IMR-90 (cell line): ENCODE results near the gene COL2A1.

Experiments used
- CHD1 ChIP-seq: IDR thresholded peaks from 2 replicates; pipeline ENCODE4 v1.6.1; 2012; ENCODE audit warnings: low read depth, low read length, improper control_type of control experiment
- MAZ ChIP-seq: IDR thresholded peaks from 2 replicates; pipeline ENCODE4 v1.6.1; 2012; ENCODE audit warnings: low read depth, mild to moderate bottlenecking, low read length, improper control_type of control experiment, moderate library complexity, borderline replicate concordance
- MXI1 ChIP-seq: IDR thresholded peaks from 2 replicates; pipeline ENCODE4 v1.6.1; 2012; ENCODE audit warnings: low read depth, mild to moderate bottlenecking, low read length, moderate library complexity, borderline replicate concordance
- POLR2A ChIP-seq: IDR thresholded peaks from 2 replicates; pipeline ENCODE4 v1.6.1; 2012; ENCODE audit warnings: mild to moderate bottlenecking, low read depth, low read length
- RAD21 ChIP-seq: IDR thresholded peaks from 2 replicates; pipeline ENCODE4 v1.6.1; 2012; ENCODE audit warnings: low read length, improper control_type of control experiment
- RCOR1 ChIP-seq: IDR thresholded peaks from 2 replicates; pipeline ENCODE4 v1.6.1; 2012; ENCODE audit warnings: mild to moderate bottlenecking, low read length, improper control_type of control experiment; ENCODE audit not compliant: insufficient replicate concordance
- RFX5 ChIP-seq: IDR thresholded peaks from 2 replicates; pipeline ENCODE4 v1.8.0; 2012; ENCODE audit warnings: low read depth, mild to moderate bottlenecking, low read length, moderate library complexity
- TF ChIP-seq, protein P1 (sequence below): conservative IDR thresholded peaks from 2 replicates; pipeline ENCODE4 v1.5.1; 2012; ENCODE audit warnings: mild to moderate bottlenecking, low read depth, low read length, improper control_type of control experiment

DNA sequence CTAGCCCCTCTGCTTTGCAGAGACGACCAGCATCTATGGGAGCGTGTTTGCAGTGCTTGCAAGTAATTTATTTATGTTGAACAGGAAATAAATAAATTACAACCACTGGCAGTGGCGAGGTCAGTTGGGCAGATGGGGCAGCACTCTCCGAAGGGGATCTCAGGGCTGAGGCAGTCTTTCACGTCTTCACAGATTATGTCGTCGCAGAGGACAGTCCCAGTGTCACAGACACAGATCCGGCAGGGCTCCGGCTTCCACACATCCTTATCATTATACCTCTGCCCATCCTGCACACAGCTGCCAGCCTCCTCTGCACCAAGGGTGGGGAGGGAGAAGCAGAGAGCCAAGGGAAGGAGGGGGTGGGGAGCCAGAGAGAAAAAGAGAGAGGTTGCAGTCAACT lies 4.5 kb downstream of the COL2A1 start:
- TF ChIP-seq RAD21 (no peak), MAZ (no peak), POLR2A (no peak), MXI1 (no peak), RCOR1 (no peak), RFX5 (no peak), CHD1 (no peak)
- TF ChIP-seq, protein P1, sequence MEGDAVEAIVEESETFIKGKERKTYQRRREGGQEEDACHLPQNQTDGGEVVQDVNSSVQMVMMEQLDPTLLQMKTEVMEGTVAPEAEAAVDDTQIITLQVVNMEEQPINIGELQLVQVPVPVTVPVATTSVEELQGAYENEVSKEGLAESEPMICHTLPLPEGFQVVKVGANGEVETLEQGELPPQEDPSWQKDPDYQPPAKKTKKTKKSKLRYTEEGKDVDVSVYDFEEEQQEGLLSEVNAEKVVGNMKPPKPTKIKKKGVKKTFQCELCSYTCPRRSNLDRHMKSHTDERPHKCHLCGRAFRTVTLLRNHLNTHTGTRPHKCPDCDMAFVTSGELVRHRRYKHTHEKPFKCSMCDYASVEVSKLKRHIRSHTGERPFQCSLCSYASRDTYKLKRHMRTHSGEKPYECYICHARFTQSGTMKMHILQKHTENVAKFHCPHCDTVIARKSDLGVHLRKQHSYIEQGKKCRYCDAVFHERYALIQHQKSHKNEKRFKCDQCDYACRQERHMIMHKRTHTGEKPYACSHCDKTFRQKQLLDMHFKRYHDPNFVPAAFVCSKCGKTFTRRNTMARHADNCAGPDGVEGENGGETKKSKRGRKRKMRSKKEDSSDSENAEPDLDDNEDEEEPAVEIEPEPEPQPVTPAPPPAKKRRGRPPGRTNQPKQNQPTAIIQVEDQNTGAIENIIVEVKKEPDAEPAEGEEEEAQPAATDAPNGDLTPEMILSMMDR, result no peak
